Measurements from ENCODE around the gene OR51G2.
A peak's percentile ranks its signal among the peaks of the same experiment; 100 is the strongest.

OR51G2 gene

DNA sequence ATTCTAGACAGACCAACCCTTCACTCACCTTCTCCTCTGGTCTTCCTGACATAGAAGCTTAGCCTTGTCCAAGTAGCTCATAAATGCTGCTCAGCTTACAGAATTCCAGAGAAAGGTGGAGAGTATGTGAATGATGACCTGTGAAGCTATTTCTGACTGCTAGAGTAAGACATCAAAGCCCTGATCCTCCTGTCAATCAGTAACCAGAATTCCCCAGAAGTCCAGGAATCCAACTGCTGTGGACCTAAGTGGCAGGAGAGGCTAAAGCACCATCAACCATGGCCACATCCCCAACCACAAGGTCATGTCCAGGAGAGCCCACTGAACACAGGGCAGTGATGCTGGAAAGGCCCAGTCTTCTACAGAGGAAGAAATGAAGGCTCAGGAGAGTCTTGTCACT lies 2.6 kb downstream of the OR51G2 start:
- TF ChIP-seq, protein P1, sequence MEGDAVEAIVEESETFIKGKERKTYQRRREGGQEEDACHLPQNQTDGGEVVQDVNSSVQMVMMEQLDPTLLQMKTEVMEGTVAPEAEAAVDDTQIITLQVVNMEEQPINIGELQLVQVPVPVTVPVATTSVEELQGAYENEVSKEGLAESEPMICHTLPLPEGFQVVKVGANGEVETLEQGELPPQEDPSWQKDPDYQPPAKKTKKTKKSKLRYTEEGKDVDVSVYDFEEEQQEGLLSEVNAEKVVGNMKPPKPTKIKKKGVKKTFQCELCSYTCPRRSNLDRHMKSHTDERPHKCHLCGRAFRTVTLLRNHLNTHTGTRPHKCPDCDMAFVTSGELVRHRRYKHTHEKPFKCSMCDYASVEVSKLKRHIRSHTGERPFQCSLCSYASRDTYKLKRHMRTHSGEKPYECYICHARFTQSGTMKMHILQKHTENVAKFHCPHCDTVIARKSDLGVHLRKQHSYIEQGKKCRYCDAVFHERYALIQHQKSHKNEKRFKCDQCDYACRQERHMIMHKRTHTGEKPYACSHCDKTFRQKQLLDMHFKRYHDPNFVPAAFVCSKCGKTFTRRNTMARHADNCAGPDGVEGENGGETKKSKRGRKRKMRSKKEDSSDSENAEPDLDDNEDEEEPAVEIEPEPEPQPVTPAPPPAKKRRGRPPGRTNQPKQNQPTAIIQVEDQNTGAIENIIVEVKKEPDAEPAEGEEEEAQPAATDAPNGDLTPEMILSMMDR (IDR thresholded peaks at IDR 0.05; ENCODE audit: low read depth, low read length) = no peak
- no peak for TF ChIP-seq MYC (IDR thresholded peaks at IDR 0.05; ENCODE audit: low read depth, low read length)
- TF ChIP-seq MAX (IDR thresholded peaks at IDR 0.05; ENCODE audit: low read depth, low read length) = no peak
- TF ChIP-seq POLR2A (IDR thresholded peaks at IDR 0.05; ENCODE audit: extremely low read depth, insufficient read length) = no peak
- H3K4me3 ChIP-seq (ENCODE audit: low read depth, low read length) = no peak overlapping the region
- DNase-seq (ENCODE audit: low read depth) = no peak

DNA sequence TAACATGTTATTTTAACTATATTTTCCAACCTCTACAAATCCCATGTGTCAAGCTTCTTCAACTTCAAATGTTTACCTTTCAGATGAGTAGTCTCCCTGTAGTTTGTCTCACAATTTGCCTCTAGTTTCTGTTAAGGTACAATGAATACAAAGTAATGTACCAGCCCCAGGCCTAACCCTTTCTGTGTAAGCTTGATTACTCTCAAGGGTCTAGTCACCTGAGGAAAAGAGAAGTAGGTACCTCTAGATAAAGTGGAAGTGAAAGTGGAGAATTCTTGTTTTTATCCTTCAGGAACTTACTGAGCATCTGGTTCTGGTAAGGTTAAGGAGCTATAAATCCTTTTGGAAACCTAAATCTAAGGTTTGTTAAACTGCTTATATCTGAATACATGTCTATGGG lies 15.7 kb downstream of the OR51G2 start, which contains the start of gene OR51A7:
TSS of gene OR51A7 (plus strand) at position 300 of the 400 bp plus-strand sequence. CDS start 3,587 bp downstream, outside the sequence.
- no peak for TF ChIP-seq POLR2A (IDR thresholded peaks at IDR 0.05; ENCODE audit: extremely low read depth, insufficient read length)
- TF ChIP-seq MAX (IDR thresholded peaks at IDR 0.05; ENCODE audit: low read depth, low read length) = no peak
- no peak for TF ChIP-seq MYC (IDR thresholded peaks at IDR 0.05; ENCODE audit: low read depth, low read length)
- TF ChIP-seq, protein P1 (IDR thresholded peaks at IDR 0.05; ENCODE audit: low read depth, low read length) = no peak
- no peak for DNase-seq (ENCODE audit: low read depth)
- H3K4me3 ChIP-seq (ENCODE audit: low read depth, low read length) = no peak within 1 kb of the TSS

- H3K4me3 ChIP-seq (ENCODE audit: low read depth, low read length) = no peak overlapping the region
- TF ChIP-seq POLR2A (IDR thresholded peaks at IDR 0.05; ENCODE audit: extremely low read depth, insufficient read length) (no peak), MAX (IDR thresholded peaks at IDR 0.05; ENCODE audit: low read depth, low read length) (no peak)
- TF ChIP-seq, protein P1 (IDR thresholded peaks at IDR 0.05; ENCODE audit: low read depth, low read length) = no peak
- DNase-seq (ENCODE audit: low read depth) = no peak
These were observed 27.0 kb downstream of the OR51G2 start for GRCh38 chr11:4891996-4892640.

- peak; percentile 2 for DNase-seq (ENCODE audit: low read depth)
- no peak overlapping the region for H3K4me3 ChIP-seq (ENCODE audit: low read depth, low read length)
- TF ChIP-seq MYC (IDR thresholded peaks at IDR 0.05; ENCODE audit: low read depth, low read length) (no peak), POLR2A (IDR thresholded peaks at IDR 0.05; ENCODE audit: extremely low read depth, insufficient read length) (no peak), MAX (IDR thresholded peaks at IDR 0.05; ENCODE audit: low read depth, low read length) (no peak)
- TF ChIP-seq, protein P1 (IDR thresholded peaks at IDR 0.05; ENCODE audit: low read depth, low read length) = no peak
These were observed 28.9 kb downstream of the OR51G2 start for GRCh38 chr11:4890279-4890678.

GRCh38 chr11:4887591-4887990 lies 31.6 kb downstream of the OR51G2 start:
- TF ChIP-seq MYC (IDR thresholded peaks at IDR 0.05; ENCODE audit: low read depth, low read length) (no peak), POLR2A (IDR thresholded peaks at IDR 0.05; ENCODE audit: extremely low read depth, insufficient read length) (no peak), MAX (IDR thresholded peaks at IDR 0.05; ENCODE audit: low read depth, low read length) (no peak)
- TF ChIP-seq, protein P1 (IDR thresholded peaks at IDR 0.05; ENCODE audit: low read depth, low read length) = no peak
- DNase-seq (ENCODE audit: low read depth) = no peak
- H3K4me3 ChIP-seq (ENCODE audit: low read depth, low read length) = no peak overlapping the region
